ENCODE measurements around the gene LRRC4. TPM values are rescaled to one million over a fixed set of nuclear protein-coding genes. Genes with fewer than 3 reads are reported as not detected.

Gene LRRC4
- total RNA-seq, 1 donor from 2014 or later = 4.4 TPM

DNA sequence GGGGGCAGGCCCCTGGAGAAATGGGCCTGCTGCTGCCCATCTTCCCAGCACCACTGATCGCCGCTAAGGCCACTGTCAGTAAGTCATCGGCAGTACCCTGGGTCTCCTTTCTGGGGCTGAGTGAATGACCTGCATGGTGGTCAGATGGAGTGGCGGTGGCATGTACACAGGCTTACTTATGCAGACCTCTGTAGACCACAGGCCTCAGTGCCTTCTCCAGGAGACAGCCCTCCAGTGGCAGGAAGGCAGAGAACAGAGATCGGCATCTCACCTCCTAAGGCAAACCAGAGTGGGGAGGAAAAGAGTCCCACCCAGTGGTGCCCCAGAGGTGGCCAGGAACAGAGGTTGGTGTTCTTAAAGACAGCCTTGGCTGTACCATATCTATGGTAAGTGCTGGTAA is 22.8 kb upstream of the LRRC4 start:
- no peaks in the 10 kb centered on the region for H3K36me3 ChIP-seq
- H3K27me3 ChIP-seq (ENCODE audit: low read depth) = no peaks in the 10 kb centered on the region
- no peak overlapping the region for H3K27ac ChIP-seq (replicated peaks)
- H3K9me3 ChIP-seq (replicated peaks) = no peaks in the 10 kb centered on the region
- H3K4me1 ChIP-seq = peaks cover 23% of the 10 kb centered on the region
- no peak overlapping the region for H3K4me3 ChIP-seq
- DNase-seq = no peak
- TF ChIP-seq, protein P1, sequence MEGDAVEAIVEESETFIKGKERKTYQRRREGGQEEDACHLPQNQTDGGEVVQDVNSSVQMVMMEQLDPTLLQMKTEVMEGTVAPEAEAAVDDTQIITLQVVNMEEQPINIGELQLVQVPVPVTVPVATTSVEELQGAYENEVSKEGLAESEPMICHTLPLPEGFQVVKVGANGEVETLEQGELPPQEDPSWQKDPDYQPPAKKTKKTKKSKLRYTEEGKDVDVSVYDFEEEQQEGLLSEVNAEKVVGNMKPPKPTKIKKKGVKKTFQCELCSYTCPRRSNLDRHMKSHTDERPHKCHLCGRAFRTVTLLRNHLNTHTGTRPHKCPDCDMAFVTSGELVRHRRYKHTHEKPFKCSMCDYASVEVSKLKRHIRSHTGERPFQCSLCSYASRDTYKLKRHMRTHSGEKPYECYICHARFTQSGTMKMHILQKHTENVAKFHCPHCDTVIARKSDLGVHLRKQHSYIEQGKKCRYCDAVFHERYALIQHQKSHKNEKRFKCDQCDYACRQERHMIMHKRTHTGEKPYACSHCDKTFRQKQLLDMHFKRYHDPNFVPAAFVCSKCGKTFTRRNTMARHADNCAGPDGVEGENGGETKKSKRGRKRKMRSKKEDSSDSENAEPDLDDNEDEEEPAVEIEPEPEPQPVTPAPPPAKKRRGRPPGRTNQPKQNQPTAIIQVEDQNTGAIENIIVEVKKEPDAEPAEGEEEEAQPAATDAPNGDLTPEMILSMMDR (IDR thresholded peaks at IDR 0.05; ENCODE audit: borderline replicate concordance) = no peak
- intact Hi-C loops (cut with micrococcal nuclease) = no loop called here

DNA sequence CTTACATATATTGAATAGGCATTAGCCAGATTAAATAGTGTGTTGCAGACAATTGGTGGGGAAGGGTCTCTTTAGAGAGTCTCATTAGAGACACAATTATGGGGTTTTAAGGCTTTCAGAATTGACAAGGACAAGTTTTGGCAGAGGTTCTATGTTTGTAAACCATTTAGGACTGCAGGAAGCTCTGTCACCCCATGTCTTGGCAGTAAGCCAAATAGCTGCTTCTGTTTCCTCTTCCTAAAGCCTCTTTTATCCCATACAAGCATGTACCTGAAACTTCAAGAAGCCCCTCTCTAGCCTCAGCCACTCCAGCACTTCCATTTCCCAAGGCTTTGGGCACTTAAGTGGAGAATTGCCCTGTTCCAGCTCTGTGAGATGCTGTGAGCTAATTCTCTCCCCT is 21.8 kb upstream of the LRRC4 start:
- Histone ChIP-seq H3K4me3 (no peak overlapping the region), H3K36me3 (no peaks in the 10 kb centered on the region), H3K4me1 (peaks cover 17% of the 10 kb centered on the region), H3K9me3 (replicated peaks) (no peaks in the 10 kb centered on the region), H3K27me3 (ENCODE audit: low read depth) (no peaks in the 10 kb centered on the region), H3K27ac (replicated peaks) (no peak overlapping the region)
- TF ChIP-seq, protein P1 (IDR thresholded peaks at IDR 0.05; ENCODE audit: borderline replicate concordance) = no peak
- intact Hi-C loops (cut with micrococcal nuclease) = no loop called here
- no peak for DNase-seq

DNA sequence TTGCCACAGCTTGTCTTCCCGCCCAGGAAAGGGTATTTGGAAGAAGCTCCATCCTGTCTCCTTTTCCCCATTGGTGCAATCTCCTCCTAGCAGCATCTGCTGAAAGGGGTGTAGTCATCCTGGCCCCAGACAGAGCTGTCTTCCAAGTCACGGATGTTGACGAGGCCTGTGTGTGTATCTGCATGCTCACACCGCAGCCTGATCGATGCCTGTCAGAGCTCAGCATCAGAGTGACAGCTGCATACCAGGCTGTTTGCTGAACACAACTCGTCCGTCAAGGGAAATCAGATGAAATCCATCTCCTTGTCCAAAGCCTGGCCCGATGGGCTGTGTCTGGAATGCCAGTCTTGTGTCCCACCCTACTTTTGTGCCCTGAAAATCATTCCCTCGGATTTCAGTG is 21.2 kb upstream of the LRRC4 start:
- no peaks in the 10 kb centered on the region for H3K9me3 ChIP-seq (replicated peaks)
- TF ChIP-seq, protein P1 (IDR thresholded peaks at IDR 0.05; ENCODE audit: borderline replicate concordance) = no peak
- no peaks in the 10 kb centered on the region for H3K27me3 ChIP-seq (ENCODE audit: low read depth)
- H3K4me3 ChIP-seq = no peak overlapping the region
- no peaks in the 10 kb centered on the region for H3K36me3 ChIP-seq
- DNase-seq = no peak
- intact Hi-C loops (cut with micrococcal nuclease) = no loop called here
- H3K4me1 ChIP-seq = peaks cover 10% of the 10 kb centered on the region
- H3K27ac ChIP-seq (replicated peaks) = no peak overlapping the region

DNA sequence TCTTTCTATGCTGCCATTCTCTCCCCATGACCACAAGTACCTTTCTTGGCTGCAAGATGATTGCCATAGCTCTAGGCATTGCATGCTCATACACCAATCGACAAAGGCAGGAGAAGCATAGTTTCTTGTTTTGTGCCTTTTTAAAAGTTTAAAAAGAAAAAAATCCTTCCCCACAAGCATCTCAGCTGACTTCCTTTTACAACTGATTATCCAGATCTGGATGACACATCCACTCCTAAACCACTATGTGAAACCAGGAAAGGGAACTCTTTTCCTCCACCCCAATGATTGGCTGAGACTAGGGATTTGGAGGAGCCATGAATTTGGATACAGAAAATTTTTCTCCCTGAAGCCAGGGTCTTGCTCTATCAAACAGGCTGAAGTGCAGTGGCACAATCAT is 14.5 kb upstream of the LRRC4 start:
- no peak overlapping the region for H3K27ac ChIP-seq (replicated peaks)
- no peaks in the 10 kb centered on the region for H3K36me3 ChIP-seq
- no peak overlapping the region for H3K4me3 ChIP-seq
- H3K9me3 ChIP-seq (replicated peaks) = no peaks in the 10 kb centered on the region
- no peak for DNase-seq
- intact Hi-C loops (cut with micrococcal nuclease) = no loop called here
- peaks cover 4% of the 10 kb centered on the region for H3K4me1 ChIP-seq
- no peaks in the 10 kb centered on the region for H3K27me3 ChIP-seq (ENCODE audit: low read depth)
- TF ChIP-seq, protein P1 (IDR thresholded peaks at IDR 0.05; ENCODE audit: borderline replicate concordance) = no peak

DNA sequence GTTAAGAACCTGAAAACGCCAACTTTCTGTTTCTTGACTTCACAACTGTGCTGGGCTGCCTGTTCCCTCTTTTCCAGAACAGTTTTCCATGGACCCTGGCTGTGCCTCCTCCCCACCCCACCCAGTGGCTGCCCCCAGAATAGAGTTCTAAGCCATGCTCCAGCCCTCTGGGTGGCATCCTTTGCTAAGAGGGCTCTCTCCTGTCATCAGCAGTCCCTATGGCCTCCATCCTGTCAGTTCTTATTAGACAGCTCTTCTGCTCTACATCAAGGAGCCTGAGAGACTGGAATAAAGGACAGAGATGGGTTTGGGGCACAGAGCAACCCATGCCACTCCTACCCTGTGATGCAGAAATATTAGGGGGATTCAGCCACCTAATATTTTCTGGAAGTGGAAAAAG is 13.9 kb upstream of the LRRC4 start:
- H3K4me1 ChIP-seq = peaks cover 4% of the 10 kb centered on the region
- DNase-seq = no peak
- TF ChIP-seq, protein P1 (IDR thresholded peaks at IDR 0.05; ENCODE audit: borderline replicate concordance) = no peak
- H3K4me3 ChIP-seq = no peak overlapping the region
- intact Hi-C loops (cut with micrococcal nuclease) = no loop called here
- H3K36me3 ChIP-seq = no peaks in the 10 kb centered on the region
- H3K27ac ChIP-seq (replicated peaks) = no peak overlapping the region
- H3K9me3 ChIP-seq (replicated peaks) = no peaks in the 10 kb centered on the region
- no peaks in the 10 kb centered on the region for H3K27me3 ChIP-seq (ENCODE audit: low read depth)

DNA sequence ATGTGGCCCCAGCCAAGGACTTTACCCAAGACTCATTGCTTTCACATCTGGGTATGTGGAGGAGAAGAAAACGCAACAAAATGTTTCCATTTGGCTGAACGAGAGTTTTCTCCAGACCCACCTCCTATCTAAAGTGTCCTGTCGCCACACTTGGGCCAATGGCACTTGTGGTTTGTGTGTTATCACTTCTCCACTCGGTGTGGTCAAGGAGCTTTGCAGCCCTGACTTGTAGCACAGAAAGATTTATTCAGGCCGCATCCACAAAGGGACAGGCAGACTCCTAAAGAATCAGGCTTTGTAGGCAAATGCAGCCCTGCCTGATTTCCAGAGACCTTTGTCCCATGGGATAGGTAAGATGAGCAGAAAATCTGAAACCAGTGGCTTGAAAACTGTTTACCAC is 12.8 kb upstream of the LRRC4 start:
- intact Hi-C loops (cut with micrococcal nuclease) = no loop called here
- Histone ChIP-seq H3K4me3 (no peak overlapping the region), H3K4me1 (peaks cover 4% of the 10 kb centered on the region), H3K9me3 (replicated peaks) (no peaks in the 10 kb centered on the region), H3K27ac (replicated peaks) (no peak overlapping the region), H3K36me3 (no peaks in the 10 kb centered on the region), H3K27me3 (ENCODE audit: low read depth) (no peaks in the 10 kb centered on the region)
- DNase-seq = no peak
- TF ChIP-seq, protein P1 (IDR thresholded peaks at IDR 0.05; ENCODE audit: borderline replicate concordance) = no peak
